Measurements from ENCODE around the gene POLR3GL. TPM values are rescaled to one million over a fixed set of nuclear protein-coding genes. Genes with fewer than 3 reads are reported as not detected.
"Not testable (repeated sequence)": the region's sequence is repeated elsewhere in the genome, so short reads cannot be mapped to it uniquely, and the experiment has no call there.

Gene POLR3GL
- total and polyA plus RNA-seq, 2 experiments from 2014 or later, result 43.4 to 65.1 TPM

- H3K36me3 ChIP-seq, result no peaks in the 10 kb centered on the region
- no peaks in the 10 kb centered on the region for H3K9me3 ChIP-seq (ENCODE audit: low read depth)
- H3K27ac ChIP-seq, result no peak within 1 kb of the TSS
- peaks cover 43% of the 10 kb centered on the region for H3K27me3 ChIP-seq
- no peak for TF ChIP-seq CTCF (IDR thresholded peaks at IDR 0.05; ENCODE audit: low read depth, low read length)
- DNase-seq (ENCODE audit: low read depth in 1 of 2, low spot score in 1 of 2), result peak in 1 of 2 donors; percentile 34
- H3K4me3 ChIP-seq, result no peak within 1 kb of the TSS
- H3K4me1 ChIP-seq (ENCODE audit: low read depth), result peaks cover 5% of the 10 kb centered on the region
Measured at GRCh38 chr1:146021622-146022402, 57.3 kb downstream of the POLR3GL start, which contains the start of gene HJV. HJV (minus strand) TSS chr1:146021735; CDS start chr1:146020231, 1,504 bp downstream.

GRCh38 chr1:146022403-146023127 is 58.1 kb downstream of the POLR3GL start:
- Histone ChIP-seq H3K4me1 (ENCODE audit: low read depth) (peaks cover 5% of the 10 kb centered on the region), H3K4me3 (no peak overlapping the region), H3K36me3 (no peaks in the 10 kb centered on the region), H3K27me3 (peaks cover 35% of the 10 kb centered on the region), H3K27ac (no peak overlapping the region), H3K9me3 (ENCODE audit: low read depth) (no peaks in the 10 kb centered on the region)
- no peak for TF ChIP-seq CTCF (IDR thresholded peaks at IDR 0.05; ENCODE audit: low read depth, low read length)
- DNase-seq (ENCODE audit: low read depth in 1 of 2, low spot score in 1 of 2), result no peak

- not testable (repeated sequence) for DNase-seq (ENCODE audit: low read depth in 1 of 2, low spot score in 1 of 2); H3K4me1 ChIP-seq (ENCODE audit: low read depth); H3K27ac ChIP-seq; H3K36me3 ChIP-seq; H3K4me3 ChIP-seq; H3K27me3 ChIP-seq; H3K9me3 ChIP-seq (ENCODE audit: low read depth)
Measured at GRCh38 chr1:146025787-146026495, 61.5 kb downstream of the POLR3GL start.

GRCh38 chr1:146026650-146027049 is 62.2 kb downstream of the POLR3GL start:
- H3K36me3 ChIP-seq; H3K4me3 ChIP-seq; H3K27me3 ChIP-seq; DNase-seq (ENCODE audit: low read depth in 1 of 2, low spot score in 1 of 2); H3K27ac ChIP-seq; H3K4me1 ChIP-seq (ENCODE audit: low read depth); H3K9me3 ChIP-seq (ENCODE audit: low read depth): not testable (repeated sequence)

Other genes starting within 250 kb of the POLR3GL start
- not detected in 2 replicates for gene CD160, start 245.2 kb upstream of the POLR3GL start, total RNA-seq
- gene CD160, start 245.2 kb upstream of the POLR3GL start, polyA plus RNA-seq, result 0.35 and 0.71 TPM in 2 replicates
- gene RNF115, start 140.6 kb upstream of the POLR3GL start, total RNA-seq, result 15.7 and 18.8 TPM in 2 replicates
- gene RNF115, start 140.6 kb upstream of the POLR3GL start, polyA plus RNA-seq, result 12.9 and 14.5 TPM in 2 replicates
- gene POLR3C, start 140.5 kb upstream of the POLR3GL start, total RNA-seq, result 31.4 and 34.9 TPM in 2 replicates
- gene POLR3C, start 140.5 kb upstream of the POLR3GL start, polyA plus RNA-seq, result 33.2 and 44.6 TPM in 2 replicates
- 19.7 and 23.1 TPM in 2 replicates for gene NUDT17, start 119.1 kb upstream of the POLR3GL start, total RNA-seq
- 15.7 and 17.0 TPM in 2 replicates for gene NUDT17, start 119.1 kb upstream of the POLR3GL start, polyA plus RNA-seq
- 22.2 and 23.7 TPM in 2 replicates for gene PIAS3, start 105.6 kb upstream of the POLR3GL start, total RNA-seq
- gene PIAS3, start 105.6 kb upstream of the POLR3GL start, polyA plus RNA-seq, result 40.5 and 61.5 TPM in 2 replicates
- gene ANKRD35, start 78.8 kb upstream of the POLR3GL start, total RNA-seq, result 0.11 TPM in 1 of 2 replicates, not detected in the other
- 0.64 and 0.77 TPM in 2 replicates for gene ANKRD35, start 78.8 kb upstream of the POLR3GL start, polyA plus RNA-seq
- gene ITGA10, start 54.6 kb upstream of the POLR3GL start, total RNA-seq, result 1.9 and 3.0 TPM in 2 replicates
- 5.6 and 6.1 TPM in 2 replicates for gene ITGA10, start 54.6 kb upstream of the POLR3GL start, polyA plus RNA-seq
- 28.2 and 28.4 TPM in 2 replicates for gene PEX11B, start 46.0 kb upstream of the POLR3GL start, total RNA-seq
- 42.3 and 50.1 TPM in 2 replicates for gene PEX11B, start 46.0 kb upstream of the POLR3GL start, polyA plus RNA-seq
- 282 and 329 TPM in 2 replicates for gene RBM8A, start 37.2 kb upstream of the POLR3GL start, total RNA-seq
- gene RBM8A, start 37.2 kb upstream of the POLR3GL start, polyA plus RNA-seq, result 272 and 289 TPM in 2 replicates
- 33.4 and 39.2 TPM in 2 replicates for gene LIX1L, start 6.7 kb upstream of the POLR3GL start, total RNA-seq
- 46.4 and 59.0 TPM in 2 replicates for gene LIX1L, start 6.7 kb upstream of the POLR3GL start, polyA plus RNA-seq
- gene ANKRD34A, start 115 bp upstream of the POLR3GL start, total RNA-seq, result 4.3 and 5.7 TPM in 2 replicates
- gene ANKRD34A, start 115 bp upstream of the POLR3GL start, polyA plus RNA-seq, result 2.7 and 5.4 TPM in 2 replicates
- gene TXNIP, start 31.9 kb downstream of the POLR3GL start, total RNA-seq, result 190 and 260 TPM in 2 replicates
- 172 and 303 TPM in 2 replicates for gene TXNIP, start 31.9 kb downstream of the POLR3GL start, polyA plus RNA-seq
- 0.18 TPM in 1 of 2 replicates, not detected in the other for gene HJV, start 57.0 kb downstream of the POLR3GL start, total RNA-seq
- gene HJV, start 57.0 kb downstream of the POLR3GL start, polyA plus RNA-seq, result not detected in 2 replicates
- gene NBPF10, start 180.1 kb downstream of the POLR3GL start, total RNA-seq, result 1.1 and 1.2 TPM in 2 replicates
- 0.86 and 0.87 TPM in 2 replicates for gene NBPF10, start 180.1 kb downstream of the POLR3GL start, polyA plus RNA-seq

Measured in cardiac muscle cell (in vitro differentiated cells and primary cell).